HS-27A (cell line): ENCODE data around the gene TMEM204.

ENCODE experiments used
- DNase-seq: peaks from one replicate; pipeline ENCODE4 v3.0.0-alpha.2; 2012; ENCODE audit warnings: low read depth, missing footprints

TMEM204 gene

GRCh38 chr16:1520461-1520860 is 13.0 kb upstream of the TMEM204 start:
- no peak for DNase-seq

GRCh38 chr16:1523581-1524245 is 9.8 kb upstream of the TMEM204 start:
- DNase-seq = no peak

- no peak for DNase-seq
Measured at GRCh38 chr16:1524366-1524765, 9.1 kb upstream of the TMEM204 start.

GRCh38 chr16:1525871-1526607 is 7.4 kb upstream of the TMEM204 start:
- no peak for DNase-seq

GRCh38 chr16:1526608-1527555 is 6.6 kb upstream of the TMEM204 start:
- DNase-seq = no peak

- no peak for DNase-seq
Measured at GRCh38 chr16:1527836-1528811, 5.3 kb upstream of the TMEM204 start.

GRCh38 chr16:1528921-1529537 is 4.4 kb upstream of the TMEM204 start:
- DNase-seq = no peak

- no peak for DNase-seq
Measured at GRCh38 chr16:1530349-1530882, 3.0 kb upstream of the TMEM204 start.

GRCh38 chr16:1530883-1531637 is 2.4 kb upstream of the TMEM204 start:
- DNase-seq = no peak

- DNase-seq = no peak
Measured at GRCh38 chr16:1531638-1531910, 1.9 kb upstream of the TMEM204 start.

GRCh38 chr16:1532081-1532760 is 1.2 kb upstream of the TMEM204 start:
- DNase-seq = no peak

GRCh38 chr16:1532771-1533170 is 695 bp upstream of the TMEM204 start:
- no peak for DNase-seq

GRCh38 chr16:1534021-1535020 is 855 bp downstream of the TMEM204 start:
- no peak for DNase-seq

GRCh38 chr16:1535391-1536291 is 2.2 kb downstream of the TMEM204 start:
- no peak for DNase-seq

- DNase-seq = no peak
Measured at GRCh38 chr16:1536601-1537000, 3.1 kb downstream of the TMEM204 start.

- no peak for DNase-seq
Measured at GRCh38 chr16:1537138-1537577, 3.7 kb downstream of the TMEM204 start.

- DNase-seq = no peak
Measured at GRCh38 chr16:1537763-1538289, 4.4 kb downstream of the TMEM204 start.
